Measurements from ENCODE around the gene GAS2.

GAS2 gene

DNA sequence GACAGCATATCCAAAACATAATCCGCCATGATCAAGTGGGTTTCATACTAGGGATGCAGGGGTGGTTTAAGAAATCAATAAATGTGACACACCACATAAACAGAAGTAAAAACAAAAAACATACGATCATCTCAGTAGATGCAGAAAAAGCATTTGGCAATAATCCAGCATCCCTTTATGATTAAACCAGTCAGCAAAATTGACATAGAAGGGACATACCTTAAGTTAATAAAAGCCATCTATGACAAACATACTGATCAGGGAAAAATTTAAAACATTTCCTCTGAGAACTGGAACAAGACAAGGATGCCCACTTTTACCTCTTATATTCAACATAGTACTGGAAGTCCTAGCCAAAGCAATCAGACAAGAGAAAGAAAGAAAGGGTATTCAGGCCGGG is 49.6 kb downstream of the GAS2 start:
- no peaks in the 10 kb centered on the region for H3K9me2 ChIP-seq (ENCODE audit: low read depth, low read length)
- no peaks in the 10 kb centered on the region for H3F3A ChIP-seq (ENCODE audit: insufficient read depth, low read length)
- no peaks in the 10 kb centered on the region for H3K4me1 ChIP-seq (ENCODE audit: insufficient read depth, low read length, severe bottlenecking)
- H2AFZ ChIP-seq (ENCODE audit: low read length), result no peak overlapping the region
- no peaks in the 10 kb centered on the region for H3K9me3 ChIP-seq (ENCODE audit: low read length)
- no peak overlapping the region for H3K9ac ChIP-seq (ENCODE audit: low read length)
- H3K4me3 ChIP-seq (ENCODE audit: low read depth, low read length, poor library complexity, severe bottlenecking), result no peak overlapping the region
- no peaks in the 10 kb centered on the region for H3K27me3 ChIP-seq (ENCODE audit: insufficient read depth, low read length)
- H3K4me2 ChIP-seq (ENCODE audit: low read length), result no peak overlapping the region
- TF ChIP-seq CTCF (IDR thresholded peaks at IDR 0.05; ENCODE audit: low read length) (no peak), EZH2 (IDR thresholded peaks at IDR 0.05; ENCODE audit: borderline replicate concordance, low read length) (no peak)
- H3K36me3 ChIP-seq (ENCODE audit: insufficient read depth, low read length), result no peaks in the 10 kb centered on the region
- H3K79me2 ChIP-seq (ENCODE audit: insufficient read depth, low read length), result no peaks in the 10 kb centered on the region
- H4K20me1 ChIP-seq (ENCODE audit: insufficient read depth, low read length), result no peaks in the 10 kb centered on the region
- no peak overlapping the region for H3K27ac ChIP-seq (ENCODE audit: low read depth, low read length, poor library complexity, severe bottlenecking)

DNA sequence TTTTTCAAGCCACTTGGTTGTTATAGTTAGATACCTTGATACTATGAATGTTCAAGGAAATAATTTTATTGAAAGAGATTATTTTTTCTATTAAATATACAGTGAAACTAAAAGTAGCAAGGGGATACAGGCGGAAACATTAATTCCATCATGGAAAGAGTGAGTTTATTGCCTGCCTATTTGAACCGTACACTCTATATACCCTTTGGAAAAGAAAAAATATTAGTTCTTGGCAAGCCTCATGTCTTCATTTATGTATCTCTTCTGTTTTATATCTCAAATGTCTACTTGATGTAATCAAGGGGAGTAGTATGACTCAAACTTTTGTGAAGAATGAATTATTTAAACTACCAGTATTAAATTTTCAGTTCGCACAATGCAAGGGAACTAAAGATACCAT is 54.0 kb downstream of the GAS2 start:
- Histone ChIP-seq H4K20me1 (ENCODE audit: insufficient read depth, low read length) (no peaks in the 10 kb centered on the region), H3K36me3 (ENCODE audit: insufficient read depth, low read length) (no peaks in the 10 kb centered on the region), H3K4me2 (ENCODE audit: low read length) (no peak overlapping the region), H3F3A (ENCODE audit: insufficient read depth, low read length) (no peaks in the 10 kb centered on the region), H3K9ac (ENCODE audit: low read length) (no peak overlapping the region), H3K27ac (ENCODE audit: low read depth, low read length, poor library complexity, severe bottlenecking) (no peak overlapping the region), H3K9me3 (ENCODE audit: low read length) (no peaks in the 10 kb centered on the region), H3K9me2 (ENCODE audit: low read depth, low read length) (no peaks in the 10 kb centered on the region), H3K79me2 (ENCODE audit: insufficient read depth, low read length) (no peaks in the 10 kb centered on the region), H3K4me1 (ENCODE audit: insufficient read depth, low read length, severe bottlenecking) (no peaks in the 10 kb centered on the region), H2AFZ (ENCODE audit: low read length) (no peak overlapping the region), H3K4me3 (ENCODE audit: low read depth, low read length, poor library complexity, severe bottlenecking) (no peak overlapping the region), H3K27me3 (ENCODE audit: insufficient read depth, low read length) (no peaks in the 10 kb centered on the region)
- TF ChIP-seq CTCF (IDR thresholded peaks at IDR 0.05; ENCODE audit: low read length), result no peak
- TF ChIP-seq EZH2 (IDR thresholded peaks at IDR 0.05; ENCODE audit: borderline replicate concordance, low read length), result no peak

DNA sequence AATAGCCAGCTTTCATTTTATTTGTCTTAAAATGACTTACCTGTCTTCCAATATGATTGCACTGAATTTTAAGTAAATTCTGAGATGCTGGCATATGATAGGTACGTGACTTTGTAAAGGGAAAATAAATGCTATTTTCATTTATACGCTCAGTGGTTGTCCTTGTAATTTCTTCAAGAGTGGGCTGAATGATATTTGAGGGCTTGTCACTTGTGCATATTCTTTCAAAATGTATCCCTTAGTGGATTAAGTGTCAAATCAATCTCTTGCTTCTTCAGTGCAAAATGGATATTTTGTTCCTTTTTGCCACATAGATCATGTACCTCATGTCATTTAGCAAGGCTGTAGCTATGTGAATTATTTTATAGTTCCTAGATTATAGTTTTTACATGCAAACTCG is 56.9 kb downstream of the GAS2 start:
- Histone ChIP-seq H3K27ac (ENCODE audit: low read depth, low read length, poor library complexity, severe bottlenecking) (no peak overlapping the region), H3K9me2 (ENCODE audit: low read depth, low read length) (no peaks in the 10 kb centered on the region), H2AFZ (ENCODE audit: low read length) (no peak overlapping the region), H3K79me2 (ENCODE audit: insufficient read depth, low read length) (no peaks in the 10 kb centered on the region), H4K20me1 (ENCODE audit: insufficient read depth, low read length) (no peaks in the 10 kb centered on the region), H3F3A (ENCODE audit: insufficient read depth, low read length) (no peaks in the 10 kb centered on the region), H3K9ac (ENCODE audit: low read length) (no peak overlapping the region), H3K36me3 (ENCODE audit: insufficient read depth, low read length) (no peaks in the 10 kb centered on the region), H3K4me1 (ENCODE audit: insufficient read depth, low read length, severe bottlenecking) (no peaks in the 10 kb centered on the region), H3K4me3 (ENCODE audit: low read depth, low read length, poor library complexity, severe bottlenecking) (no peak overlapping the region), H3K4me2 (ENCODE audit: low read length) (no peak overlapping the region), H3K27me3 (ENCODE audit: insufficient read depth, low read length) (no peaks in the 10 kb centered on the region), H3K9me3 (ENCODE audit: low read length) (no peaks in the 10 kb centered on the region)
- TF ChIP-seq CTCF (IDR thresholded peaks at IDR 0.05; ENCODE audit: low read length), result no peak

Measured in OCI-LY1 (cell line).